Effector memory CD8-positive, alpha-beta T cell (primary cell): Measurements from ENCODE around the gene DNAJC21.

ENCODE experiments used
- ATAC-seq: fragments of 150-1000 bp; cut with Tn5 transposase; replicated peaks from 2 replicates; pipeline ENCODE4 v1.10.0; 2021; ENCODE audit warnings: mild to moderate bottlenecking, moderate library complexity
- DNase-seq, 3 experiments: peaks; one replicate each; pipeline ENCODE4 v3.0.0; 2021
- H3K27ac Mint-ChIP-seq, 2 donors: one replicate each; pipeline ENCODE4 v1.8.0; 2022; ENCODE audit warnings: mild to moderate bottlenecking in 2 of 2, mixed read lengths in 2 of 2, moderate library complexity in 2 of 2
- H3K27me3 Mint-ChIP-seq, 2 donors: one replicate each; pipeline ENCODE4 v1.8.0; 2022; ENCODE audit warnings: mixed read lengths in 2 of 2
- H3K36me3 Mint-ChIP-seq: one replicate; pipeline ENCODE4 v1.8.0; 2022; ENCODE audit warnings: mild to moderate bottlenecking, moderate library complexity, mixed read lengths; ENCODE audit not compliant: insufficient read depth
- H3K4me1 Mint-ChIP-seq, 2 donors: one replicate each; pipeline ENCODE4 v1.8.0; 2022; ENCODE audit warnings: low read depth in 2 of 2, mixed read lengths in 2 of 2
- H3K4me3 Mint-ChIP-seq, 2 donors: one replicate each; pipeline ENCODE4 v1.8.0; 2022; ENCODE audit warnings: mild to moderate bottlenecking in 2 of 2, mixed read lengths in 2 of 2, moderate library complexity in 2 of 2
- H3K9me3 Mint-ChIP-seq, 2 donors: one replicate each; pipeline ENCODE4 v1.8.0; 2022; ENCODE audit warnings: mixed read lengths in 2 of 2

DNAJC21 gene

GRCh38 chr5:35003018-35003957, 73.9 kb downstream of the DNAJC21 start:
- no peak overlapping the region for H3K4me3 Mint-ChIP-seq
- peak; percentile 31 to 46 (median 32) for DNase-seq
- no peaks in the 10 kb centered on the region for H3K9me3 Mint-ChIP-seq
- peaks cover 3% of the 10 kb centered on the region for H3K36me3 Mint-ChIP-seq
- H3K27me3 Mint-ChIP-seq, result peaks cover 28 to 46% of the 10 kb centered on the region in 2 donors
- H3K27ac Mint-ChIP-seq, result no peak overlapping the region
- ATAC-seq, result peak; percentile 40
- no peaks in the 10 kb centered on the region for H3K4me1 Mint-ChIP-seq

GRCh38 chr5:35004200-35004599, 74.8 kb downstream of the DNAJC21 start:
- peaks cover 3% of the 10 kb centered on the region for H3K36me3 Mint-ChIP-seq
- ATAC-seq (no peak), DNase-seq (no peak)
- peaks cover 34 to 48% of the 10 kb centered on the region in 2 donors for H3K27me3 Mint-ChIP-seq
- H3K4me3 Mint-ChIP-seq, result no peak overlapping the region
- H3K4me1 Mint-ChIP-seq, result no peaks in the 10 kb centered on the region
- H3K9me3 Mint-ChIP-seq, result no peaks in the 10 kb centered on the region
- H3K27ac Mint-ChIP-seq, result no peak overlapping the region

- H3K36me3 Mint-ChIP-seq, result peaks cover 3% of the 10 kb centered on the region
- H3K27ac Mint-ChIP-seq, result no peak overlapping the region
- DNase-seq, result no peak
- H3K4me1 Mint-ChIP-seq, result no peaks in the 10 kb centered on the region
- no peaks in the 10 kb centered on the region for H3K9me3 Mint-ChIP-seq
- peaks cover 38 to 53% of the 10 kb centered on the region in 2 donors for H3K27me3 Mint-ChIP-seq
- no peak for ATAC-seq
- no peak overlapping the region for H3K4me3 Mint-ChIP-seq
These were observed 75.4 kb downstream of the DNAJC21 start for GRCh38 chr5:35004771-35005170.
